GM18873 (cell line): Measurements from ENCODE around the gene GRAMD2A.

Experiments used
- ATAC-seq: cut with Tn5 transposase; IDR thresholded peaks from one replicate; pipeline ENCODE4 v1.9.1; 2021; ENCODE audit warnings: mild to moderate bottlenecking, moderate library complexity, moderate number of reproducible peaks; ENCODE audit not compliant: unreplicated experiment, low FRiP score

GRAMD2A gene

GRCh38 chr15:72169236-72169920 lies 28.2 kb downstream of the GRAMD2A start:
- no peak for ATAC-seq

GRCh38 chr15:72168808-72169190 lies 28.8 kb downstream of the GRAMD2A start:
- ATAC-seq = no peak

GRCh38 chr15:72168131-72168807 lies 29.3 kb downstream of the GRAMD2A start:
- no peak for ATAC-seq

- no peak for ATAC-seq
Observed at GRCh38 chr15:72167445-72167844, 30.1 kb downstream of the GRAMD2A start.

GRCh38 chr15:72166716-72167417 lies 30.7 kb downstream of the GRAMD2A start:
- no peak for ATAC-seq

- no peak for ATAC-seq
Observed at GRCh38 chr15:72163719-72164118, 33.9 kb downstream of the GRAMD2A start.

- ATAC-seq = no peak
Observed at GRCh38 chr15:72162569-72162968, 35.0 kb downstream of the GRAMD2A start.

- ATAC-seq = no peak
Observed at GRCh38 chr15:72161361-72162132, 36.0 kb downstream of the GRAMD2A start.

GRCh38 chr15:72160696-72161245 lies 36.8 kb downstream of the GRAMD2A start:
- no peak for ATAC-seq

- no peak for ATAC-seq
Observed at GRCh38 chr15:72156928-72157327, 40.7 kb downstream of the GRAMD2A start.

- ATAC-seq = no peak
Observed at GRCh38 chr15:72155635-72156616, 41.7 kb downstream of the GRAMD2A start.

- no peak for ATAC-seq
Observed at GRCh38 chr15:72155003-72155621, 42.5 kb downstream of the GRAMD2A start.

- ATAC-seq = no peak
Observed at GRCh38 chr15:72154316-72154715, 43.3 kb downstream of the GRAMD2A start.

- ATAC-seq = no peak
Observed at GRCh38 chr15:72153269-72154000, 44.2 kb downstream of the GRAMD2A start.

GRCh38 chr15:72147418-72147817 lies 50.2 kb downstream of the GRAMD2A start:
- no peak for ATAC-seq

- no peak for ATAC-seq
Observed at GRCh38 chr15:72146934-72147333, 50.7 kb downstream of the GRAMD2A start.

GRCh38 chr15:72146221-72146620 lies 51.4 kb downstream of the GRAMD2A start:
- ATAC-seq = no peak
